ENCODE data around the gene LITAF.

The LITAF gene

DNA sequence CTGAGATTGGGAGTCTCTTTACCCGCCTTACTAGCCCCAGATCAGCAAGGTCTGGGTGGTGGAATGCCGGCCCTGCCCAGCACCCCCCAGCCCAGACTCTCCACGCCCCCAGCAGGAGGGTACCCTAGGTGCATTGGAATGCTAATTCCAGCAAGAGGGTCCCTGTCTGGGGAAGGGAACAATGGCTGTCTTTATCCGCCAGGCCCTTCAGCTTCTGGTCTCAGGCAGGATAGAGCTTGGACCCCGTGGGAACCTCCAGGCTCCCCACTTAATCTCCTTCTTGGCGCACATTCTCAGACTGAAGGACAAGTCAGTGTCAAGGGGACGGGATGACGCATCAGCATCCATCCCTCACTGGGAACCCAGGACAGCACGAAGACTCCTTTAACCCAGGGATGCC, 85.1 kb downstream of the LITAF start:
- Mint-ChIP-seq H3K36me3 (ENCODE audit: low read depth) (no peaks in the 10 kb centered on the region), H3K27ac (no peak overlapping the region), H3K9me3 (no peaks in the 10 kb centered on the region), H3K4me1 (ENCODE audit: low read depth) (peaks cover 17% of the 10 kb centered on the region), H3K4me3 (no peak overlapping the region), H3K27me3 (no peaks in the 10 kb centered on the region)

GRCh38 chr16:11500700-11501346, 85.9 kb downstream of the LITAF start:
- H3K9me3 Mint-ChIP-seq: no peaks in the 10 kb centered on the region
- no peaks in the 10 kb centered on the region for H3K27me3 Mint-ChIP-seq
- peaks cover 23% of the 10 kb centered on the region for H3K4me1 Mint-ChIP-seq (ENCODE audit: low read depth)
- no peak overlapping the region for H3K4me3 Mint-ChIP-seq
- H3K27ac Mint-ChIP-seq: no peak overlapping the region
- H3K36me3 Mint-ChIP-seq (ENCODE audit: low read depth): no peaks in the 10 kb centered on the region

- Mint-ChIP-seq H3K36me3 (ENCODE audit: low read depth) (no peaks in the 10 kb centered on the region), H3K4me1 (ENCODE audit: low read depth) (peaks cover 31% of the 10 kb centered on the region), H3K4me3 (no peak overlapping the region), H3K27me3 (no peaks in the 10 kb centered on the region), H3K27ac (no peak overlapping the region), H3K9me3 (no peaks in the 10 kb centered on the region)
Measured at GRCh38 chr16:11499295-11500089, 87.2 kb downstream of the LITAF start.

DNA sequence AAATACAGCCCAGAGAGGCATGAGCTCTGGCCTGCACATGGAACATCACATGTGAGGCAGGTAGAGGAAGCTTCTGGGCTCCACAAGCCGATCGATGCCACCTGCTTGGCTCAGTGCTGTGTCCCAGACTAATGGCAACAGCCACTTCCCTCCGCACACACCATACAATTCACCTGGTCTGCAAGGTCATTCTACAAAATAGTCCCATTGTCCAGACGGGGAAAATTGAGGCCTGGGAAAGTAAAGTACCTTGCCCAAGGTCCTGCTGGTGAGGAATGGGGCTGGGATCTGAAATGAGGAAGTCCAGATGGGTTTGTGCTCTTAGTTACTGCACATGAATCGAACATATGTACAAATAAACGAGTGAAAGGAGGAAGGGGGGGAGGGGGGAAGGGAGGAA, 88.0 kb downstream of the LITAF start:
- Mint-ChIP-seq H3K4me1 (ENCODE audit: low read depth) (peaks cover 31% of the 10 kb centered on the region), H3K27ac (no peak overlapping the region), H3K27me3 (no peaks in the 10 kb centered on the region), H3K4me3 (no peak overlapping the region), H3K36me3 (ENCODE audit: low read depth) (no peaks in the 10 kb centered on the region), H3K9me3 (no peaks in the 10 kb centered on the region)

- no peaks in the 10 kb centered on the region for H3K36me3 Mint-ChIP-seq (ENCODE audit: low read depth)
- peaks cover 31% of the 10 kb centered on the region for H3K4me1 Mint-ChIP-seq (ENCODE audit: low read depth)
- no peaks in the 10 kb centered on the region for H3K9me3 Mint-ChIP-seq
- H3K27me3 Mint-ChIP-seq: no peaks in the 10 kb centered on the region
- peak overlapping the region; percentile 47 for H3K27ac Mint-ChIP-seq
- H3K4me3 Mint-ChIP-seq: no peak overlapping the region
Measured at GRCh38 chr16:11497851-11498289, 88.8 kb downstream of the LITAF start.
